HepG2 (cell line): ENCODE results near the gene SH3GL1. TPM values are rescaled to one million over a fixed set of nuclear protein-coding genes. Genes with fewer than 3 reads are reported as not detected.

Experiments used
- DBP ChIP-seq: sonication (generic); formaldehyde crosslinking; IDR thresholded peaks from 2 replicates; pipeline ENCODE4 v1.4.0; 2020; ENCODE audit warnings: missing genetic modification reagents; ENCODE audit errors: not compliant biosample characterization
- HNRNPH1 ChIP-seq: fragments of 200-400 bp; formaldehyde crosslinking; optimal IDR thresholded peaks from 2 replicates; pipeline ENCODE3; 2017; ENCODE audit warnings: mild to moderate bottlenecking, low read depth, low read length
- HOXA7 ChIP-seq: sonication (generic); formaldehyde crosslinking; IDR thresholded peaks from 2 replicates; pipeline ENCODE4 v1.8.1; 2022; ENCODE audit warnings: mild to moderate bottlenecking, missing genetic modification reagents, moderate library complexity
- JUNB ChIP-seq: sonication (generic); formaldehyde crosslinking; IDR thresholded peaks from 2 replicates; pipeline ENCODE4 v1.8.0; 2022; ENCODE audit warnings: missing genetic modification reagents, mild to moderate bottlenecking, borderline replicate concordance
- KAT2B ChIP-seq: fragments of 150-350 bp; IDR thresholded peaks from 2 replicates; pipeline ENCODE4 v1.6.1; 2014; ENCODE audit warnings: low read depth, low read length, borderline replicate concordance
- KLF15 ChIP-seq: sonication (generic); formaldehyde crosslinking; IDR thresholded peaks from 2 replicates; pipeline ENCODE4 v1.8.1; 2023; ENCODE audit warnings: borderline replicate concordance, mild to moderate bottlenecking, inconsistent platforms, missing genetic modification reagents, mixed read lengths
- NCOA1 ChIP-seq: sonication (generic); formaldehyde crosslinking; IDR thresholded peaks from 2 replicates; pipeline ENCODE4 v1.9.0; 2021; ENCODE audit warnings: missing genetic modification reagents
- RAD51 ChIP-seq: fragments of 450-650 bp; IDR thresholded peaks from 2 replicates; pipeline ENCODE4 v1.6.1; 2016; ENCODE audit warnings: borderline replicate concordance
- RBM39 ChIP-seq: fragments of 200-400 bp; formaldehyde crosslinking; IDR thresholded peaks from one replicate; pipeline ENCODE4 v1.6.1; 2018; ENCODE audit warnings: antibody characterized with exemption, mild to moderate bottlenecking, low read depth, low read length; ENCODE audit not compliant: poor library complexity, severe bottlenecking
- RCOR2 ChIP-seq: IDR thresholded peaks from 2 replicates; pipeline ENCODE4 v1.6.1; 2016; ENCODE audit warnings: missing biosample characterization, missing genetic modification reagents
- SP1 ChIP-seq, 2 experiments: fragments of 450-650 bp in 1 of 2; sonication (generic) in 1 of 2; formaldehyde crosslinking in 1 of 2; IDR thresholded peaks; 2 replicates each; pipeline versions ENCODE4 v1.4.0 to v1.6.1; 2016 to 2020; ENCODE audit warnings: missing genetic modification reagents in 1 of 2
- SP2 ChIP-seq: sonication (generic); formaldehyde crosslinking; IDR thresholded peaks from 2 replicates; pipeline ENCODE4 v1.5.1; 2020; ENCODE audit warnings: mild to moderate bottlenecking, missing genetic modification reagents
- SP4 ChIP-seq: sonication (generic); formaldehyde crosslinking; IDR thresholded peaks from 2 replicates; pipeline ENCODE4 v1.8.1; 2023; ENCODE audit warnings: mild to moderate bottlenecking, missing genetic modification reagents
- TBL1XR1 ChIP-seq: fragments of 150-350 bp; IDR thresholded peaks from 2 replicates; pipeline ENCODE4 v1.6.1; 2014; ENCODE audit warnings: borderline replicate concordance, low read length; ENCODE audit not compliant: partially characterized antibody
- TBX2 ChIP-seq: sonication (generic); formaldehyde crosslinking; IDR thresholded peaks from 2 replicates; pipeline ENCODE4 v1.5.0; 2020; ENCODE audit warnings: missing genetic modification reagents, mild to moderate bottlenecking, borderline replicate concordance
- TOPORS ChIP-seq: sonication (generic); formaldehyde crosslinking; IDR thresholded peaks from 2 replicates; pipeline ENCODE4 v1.8.0; 2023; ENCODE audit warnings: mild to moderate bottlenecking, missing genetic modification reagents
- ZNF180 ChIP-seq: sonication (generic); formaldehyde crosslinking; IDR thresholded peaks from 2 replicates; pipeline ENCODE4 v1.4.0; 2020; ENCODE audit warnings: low read depth, missing genetic modification reagents, borderline replicate concordance
- ZNF317 ChIP-seq: sonication (generic); formaldehyde crosslinking; IDR thresholded peaks from 2 replicates; pipeline ENCODE4 v1.5.0; 2020; ENCODE audit warnings: mild to moderate bottlenecking, missing genetic modification reagents
- ZNF337 ChIP-seq: sonication (generic); formaldehyde crosslinking; IDR thresholded peaks from 2 replicates; pipeline ENCODE4 v1.5.1; 2020; ENCODE audit warnings: missing genetic modification reagents, low read depth, mild to moderate bottlenecking, borderline replicate concordance
- ZNF777 ChIP-seq: sonication (generic); formaldehyde crosslinking; IDR thresholded peaks from 2 replicates; pipeline ENCODE4 v1.4.0; 2020; ENCODE audit warnings: missing genetic modification reagents
- ZNF782 ChIP-seq: sonication (generic); formaldehyde crosslinking; IDR thresholded peaks from 2 replicates; pipeline ENCODE4 v1.4.0; 2020; ENCODE audit warnings: missing genetic modification reagents, mild to moderate bottlenecking, borderline replicate concordance
- ZNF850 ChIP-seq: sonication (generic); formaldehyde crosslinking; conservative IDR thresholded peaks from 2 replicates; pipeline ENCODE4 v1.9.0; 2021; ENCODE audit warnings: mild to moderate bottlenecking, missing genetic modification reagents
- polyA plus RNA-seq, 8 experiments: library from polyadenylated mRNA; depleted of rRNA in 3 of 8; stranded (reverse) in 7 of 8; unstranded in 1 of 8; fragments of >200 nt; fragmentation: Illumina TruSeq in 4 of 8; extraction: Trizol in 4 of 8; gene quantifications; 2 replicates each; pipeline versions ENCODE4 v1.2.1 to v1.2.3, GENCODE V29; 2011 to 2016; ENCODE audit warnings: low read depth in 4 of 8, missing spikeins in 1 of 8, mixed read lengths in 1 of 8; ENCODE audit not compliant: insufficient read depth in 1 of 8
- total RNA-seq, 5 experiments: library from RNA; depleted of rRNA; stranded (reverse); fragments of >200 nt; fragmentation: Illumina TruSeq; extraction: Trizol; gene quantifications; 2 replicates each; pipeline ENCODE4 v1.2.3, GENCODE V29; 2016; ENCODE audit warnings: low read depth in 1 of 5
- TF ChIP-seq, protein P1 (sequence below): IDR thresholded peaks from 2 replicates; pipeline ENCODE4 v1.6.1; 2016; ENCODE audit warnings: missing genetic modification reagents, missing compliant biosample characterization
- TF ChIP-seq, protein P2 (sequence below): IDR thresholded peaks from 2 replicates; pipeline ENCODE4 v1.6.1; 2016; ENCODE audit warnings: mild to moderate bottlenecking, missing biosample characterization, missing genetic modification reagents
- TF ChIP-seq, protein P3 (sequence below): sonication (generic); formaldehyde crosslinking; IDR thresholded peaks from 2 replicates; pipeline ENCODE4 v1.8.1; 2023; ENCODE audit warnings: mild to moderate bottlenecking, missing genetic modification reagents, borderline replicate concordance
- TF ChIP-seq, protein P4 (sequence below): sonication (generic); formaldehyde crosslinking; IDR thresholded peaks from 2 replicates; pipeline ENCODE4 v1.4.0; 2020; ENCODE audit warnings: missing genetic modification reagents
- TF ChIP-seq, protein P5 (sequence below): sonication (generic); formaldehyde crosslinking; IDR thresholded peaks from 2 replicates; pipeline ENCODE4 v1.8.1; 2023; ENCODE audit warnings: missing genetic modification reagents, mild to moderate bottlenecking, borderline replicate concordance

Gene SH3GL1
- total and polyA plus RNA-seq, 2 of the 13 experiments (the other 11 are each of a cell fraction or from before 2014, with no cell fraction given) = 33.0 to 45.1 TPM

DNA sequence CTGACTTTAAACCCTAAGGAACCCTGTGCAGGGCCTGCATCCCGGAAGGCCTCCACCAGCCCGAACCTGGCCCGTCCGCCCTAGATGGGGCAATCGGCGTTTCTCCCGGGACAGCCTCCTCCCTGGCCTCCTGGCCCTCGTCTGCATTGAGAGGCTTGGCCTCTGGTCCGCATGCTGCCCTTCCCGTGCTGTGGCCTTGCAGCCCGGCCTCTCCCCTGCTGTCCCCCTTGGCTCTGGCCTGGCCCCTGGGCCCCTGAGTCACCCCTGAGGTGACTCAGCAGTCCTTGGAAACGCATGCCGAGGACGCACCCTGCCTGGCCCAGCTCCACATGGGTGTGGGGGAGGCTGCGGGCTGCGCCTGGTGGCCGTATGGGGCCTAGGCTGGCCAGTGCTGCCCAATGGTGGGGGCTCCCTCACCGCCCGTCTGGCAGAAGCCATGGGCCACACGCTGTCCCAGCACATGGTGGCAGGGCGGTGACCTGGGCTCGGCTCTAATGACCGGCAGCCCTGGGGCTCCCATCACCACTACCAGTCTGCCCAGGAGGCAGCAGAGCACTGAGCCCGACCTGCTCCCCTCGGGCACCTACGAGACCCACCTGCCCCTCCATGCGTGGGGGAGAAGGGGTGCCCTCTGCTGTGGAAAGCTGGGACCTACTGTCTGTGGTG lies 25.7 kb downstream of the SH3GL1 start (continued):
- TF ChIP-seq RBM39 = no peak
- no peak for TF ChIP-seq KLF15 (CRISPR knock-in tag)
- no peak for TF ChIP-seq KAT2B
- TF ChIP-seq, protein P1, sequence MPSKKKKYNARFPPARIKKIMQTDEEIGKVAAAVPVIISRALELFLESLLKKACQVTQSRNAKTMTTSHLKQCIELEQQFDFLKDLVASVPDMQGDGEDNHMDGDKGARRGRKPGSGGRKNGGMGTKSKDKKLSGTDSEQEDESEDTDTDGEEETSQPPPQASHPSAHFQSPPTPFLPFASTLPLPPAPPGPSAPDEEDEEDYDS (CRISPR knock-in tag) = peak; percentile 47; the same call in 1 of the 2 replicates
- TF ChIP-seq ZNF180 (CRISPR knock-in tag) = no peak
- no peak for TF ChIP-seq HOXA7 (CRISPR knock-in tag)
- TF ChIP-seq RAD51 = no peak
- TF ChIP-seq SP2 (CRISPR knock-in tag) = 0 out of 2 replicates have a peak, but pooled peaks have one; percentile 19
- 0 out of 2 replicates have a peak, but pooled peaks have one; percentile 69 for TF ChIP-seq TOPORS
- TF ChIP-seq JUNB (CRISPR knock-in tag) = no peak
- TF ChIP-seq, protein P2, sequence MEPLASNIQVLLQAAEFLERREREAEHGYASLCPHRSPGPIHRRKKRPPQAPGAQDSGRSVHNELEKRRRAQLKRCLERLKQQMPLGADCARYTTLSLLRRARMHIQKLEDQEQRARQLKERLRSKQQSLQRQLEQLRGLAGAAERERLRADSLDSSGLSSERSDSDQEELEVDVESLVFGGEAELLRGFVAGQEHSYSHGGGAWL = no peak
- TF ChIP-seq, protein P3, sequence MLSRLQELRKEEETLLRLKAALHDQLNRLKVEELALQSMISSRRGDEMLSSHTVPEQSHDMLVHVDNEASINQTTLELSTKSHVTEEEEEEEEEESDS (CRISPR knock-in tag) = no peak; the same call in 1 of the 2 replicates
- TF ChIP-seq RCOR2 (CRISPR knock-in tag) = peak; percentile 51; the same call in 1 of the 2 replicates
- TF ChIP-seq NCOA1 (CRISPR knock-in tag) = no peak
- TF ChIP-seq TBX2 = peak; percentile 72; the same call in 1 of the 2 replicates
- TF ChIP-seq SP4 (CRISPR knock-in tag) = no peak
- peak; percentile 91 for TF ChIP-seq ZNF782 (CRISPR knock-in tag)
- TF ChIP-seq, protein P4, sequence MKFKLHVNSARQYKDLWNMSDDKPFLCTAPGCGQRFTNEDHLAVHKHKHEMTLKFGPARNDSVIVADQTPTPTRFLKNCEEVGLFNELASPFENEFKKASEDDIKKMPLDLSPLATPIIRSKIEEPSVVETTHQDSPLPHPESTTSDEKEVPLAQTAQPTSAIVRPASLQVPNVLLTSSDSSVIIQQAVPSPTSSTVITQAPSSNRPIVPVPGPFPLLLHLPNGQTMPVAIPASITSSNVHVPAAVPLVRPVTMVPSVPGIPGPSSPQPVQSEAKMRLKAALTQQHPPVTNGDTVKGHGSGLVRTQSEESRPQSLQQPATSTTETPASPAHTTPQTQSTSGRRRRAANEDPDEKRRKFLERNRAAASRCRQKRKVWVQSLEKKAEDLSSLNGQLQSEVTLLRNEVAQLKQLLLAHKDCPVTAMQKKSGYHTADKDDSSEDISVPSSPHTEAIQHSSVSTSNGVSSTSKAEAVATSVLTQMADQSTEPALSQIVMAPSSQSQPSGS (CRISPR knock-in tag) = no peak; the same call in 1 of the 2 replicates
- no peak for TF ChIP-seq HNRNPH1
- no peak for TF ChIP-seq ZNF850 (CRISPR knock-in tag)
- TF ChIP-seq DBP (CRISPR knock-in tag) = no peak
- no peak for TF ChIP-seq ZNF777 (CRISPR knock-in tag)
- TF ChIP-seq, protein P5, sequence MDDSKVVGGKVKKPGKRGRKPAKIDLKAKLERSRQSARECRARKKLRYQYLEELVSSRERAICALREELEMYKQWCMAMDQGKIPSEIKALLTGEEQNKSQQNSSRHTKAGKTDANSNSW (CRISPR knock-in tag) = 0 out of 2 replicates have a peak, but pooled peaks have one; percentile 94
- TF ChIP-seq ZNF337 (CRISPR knock-in tag) = peak; percentile 48; the same call in 1 of the 2 replicates
- TF ChIP-seq ZNF317 (CRISPR knock-in tag) = peak; percentile 66; the same call in 1 of the 2 replicates
- no peak for TF ChIP-seq TBL1XR1
- TF ChIP-seq SP1 (IDR thresholded peaks at IDR 0.05) = no peak
- TF ChIP-seq SP1 (CRISPR knock-in tag; IDR thresholded peaks at IDR 0.05) = no peak
